ENCODE results near the gene CSTB.

Gene CSTB

DNA sequence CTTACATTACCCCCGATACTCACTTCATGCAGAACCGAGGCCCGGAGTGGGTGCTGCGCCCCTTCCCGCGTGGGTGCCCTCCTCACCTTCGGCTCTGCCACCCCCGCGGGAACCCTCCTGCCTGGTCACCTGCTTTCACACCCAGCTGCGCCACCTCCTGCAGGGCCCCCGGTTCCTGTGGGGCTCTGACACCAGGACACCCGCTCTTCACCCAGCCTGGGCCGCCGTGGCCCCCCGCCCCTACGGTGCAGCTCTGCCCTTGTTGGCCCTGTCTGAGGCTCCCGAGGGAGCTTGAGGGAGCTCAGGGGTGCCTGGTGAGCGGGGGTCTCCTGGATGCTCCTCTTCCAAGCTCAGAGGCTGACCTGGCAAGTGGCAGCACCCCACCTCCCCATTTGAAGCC lies 32.3 kb upstream of the CSTB start:
- H3K4me1 Mint-ChIP-seq, result peaks cover 29% of the 10 kb centered on the region
- no peaks in the 10 kb centered on the region for H3K9me3 Mint-ChIP-seq
- TF ChIP-seq, protein P1, sequence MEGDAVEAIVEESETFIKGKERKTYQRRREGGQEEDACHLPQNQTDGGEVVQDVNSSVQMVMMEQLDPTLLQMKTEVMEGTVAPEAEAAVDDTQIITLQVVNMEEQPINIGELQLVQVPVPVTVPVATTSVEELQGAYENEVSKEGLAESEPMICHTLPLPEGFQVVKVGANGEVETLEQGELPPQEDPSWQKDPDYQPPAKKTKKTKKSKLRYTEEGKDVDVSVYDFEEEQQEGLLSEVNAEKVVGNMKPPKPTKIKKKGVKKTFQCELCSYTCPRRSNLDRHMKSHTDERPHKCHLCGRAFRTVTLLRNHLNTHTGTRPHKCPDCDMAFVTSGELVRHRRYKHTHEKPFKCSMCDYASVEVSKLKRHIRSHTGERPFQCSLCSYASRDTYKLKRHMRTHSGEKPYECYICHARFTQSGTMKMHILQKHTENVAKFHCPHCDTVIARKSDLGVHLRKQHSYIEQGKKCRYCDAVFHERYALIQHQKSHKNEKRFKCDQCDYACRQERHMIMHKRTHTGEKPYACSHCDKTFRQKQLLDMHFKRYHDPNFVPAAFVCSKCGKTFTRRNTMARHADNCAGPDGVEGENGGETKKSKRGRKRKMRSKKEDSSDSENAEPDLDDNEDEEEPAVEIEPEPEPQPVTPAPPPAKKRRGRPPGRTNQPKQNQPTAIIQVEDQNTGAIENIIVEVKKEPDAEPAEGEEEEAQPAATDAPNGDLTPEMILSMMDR (IDR thresholded peaks at IDR 0.05), result no peak
- H3K36me3 Mint-ChIP-seq (ENCODE audit: low read depth), result peaks cover under 1% of the 10 kb centered on the region
- no peak overlapping the region for H3K4me3 Mint-ChIP-seq
- H3K27ac Mint-ChIP-seq, result no peak overlapping the region
- peaks cover 4% of the 10 kb centered on the region for H3K27me3 Mint-ChIP-seq (ENCODE audit: low read depth, poor library complexity)
- DNase-seq, result no peak

DNA sequence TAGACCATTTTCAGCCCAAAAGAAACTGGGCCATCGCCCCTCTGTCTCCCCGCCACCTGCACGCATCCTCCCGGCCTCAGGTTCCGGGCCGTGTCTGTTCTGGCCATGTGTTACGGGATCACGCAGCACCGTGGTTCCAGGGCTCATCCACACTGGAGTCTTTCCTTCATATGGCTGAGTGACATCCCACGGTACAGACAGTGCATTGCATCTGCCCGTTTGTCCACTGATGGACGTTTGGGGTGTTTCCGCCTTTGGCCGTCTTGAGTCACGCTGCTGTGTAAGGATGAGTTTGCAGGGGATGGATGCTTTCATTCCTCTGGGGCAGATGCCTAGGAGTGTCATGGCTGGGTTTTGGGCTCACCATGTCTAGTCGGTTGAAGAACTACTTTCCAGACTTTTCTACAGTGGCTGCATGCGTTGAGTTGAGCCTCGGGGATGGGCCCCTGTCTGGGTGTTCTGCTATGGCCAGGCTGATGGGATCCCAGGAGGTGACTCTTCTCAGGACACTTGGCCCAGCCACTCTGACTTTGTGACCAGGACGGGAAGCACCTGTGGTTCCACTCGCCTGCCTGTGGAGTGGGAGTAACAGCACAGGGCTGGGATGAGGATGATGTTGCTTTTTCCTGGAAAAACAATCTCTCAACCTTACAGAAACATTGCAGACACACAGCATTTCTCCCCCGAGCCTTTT lies 30.1 kb upstream of the CSTB start:
- peaks cover 23% of the 10 kb centered on the region for H3K4me1 Mint-ChIP-seq

DNA sequence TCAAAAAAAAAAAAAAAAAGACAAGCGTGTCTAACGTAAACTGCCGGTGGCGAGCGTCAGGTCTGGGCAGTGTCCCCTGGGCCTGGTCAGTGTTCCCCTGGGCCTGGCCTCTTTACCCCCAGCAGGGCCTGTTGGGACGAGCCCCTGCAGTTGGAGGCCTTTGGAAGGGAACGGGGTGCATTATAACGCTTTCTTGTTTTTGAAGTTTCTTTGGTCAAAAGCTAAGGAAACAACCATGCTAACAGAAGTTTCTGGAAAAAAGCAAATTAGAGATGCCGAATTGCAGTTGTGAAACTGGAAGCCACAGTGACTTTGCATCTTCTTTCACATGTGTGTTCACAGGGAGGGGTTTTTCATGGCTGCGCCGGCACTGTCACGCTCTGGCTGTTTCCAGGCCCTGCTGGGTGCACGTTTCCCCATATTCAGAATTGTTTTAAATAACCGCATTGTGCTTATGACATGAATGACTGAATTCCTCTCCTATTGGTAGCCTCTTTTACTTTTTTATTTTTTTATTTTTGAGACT lies 29.2 kb upstream of the CSTB start:
- TF ChIP-seq, protein P1 (IDR thresholded peaks at IDR 0.05), result no peak
- H3K27me3 Mint-ChIP-seq (ENCODE audit: low read depth, poor library complexity), result no peaks in the 10 kb centered on the region
- no peak for DNase-seq
- H3K9me3 Mint-ChIP-seq, result no peaks in the 10 kb centered on the region
- no peak overlapping the region for H3K4me3 Mint-ChIP-seq
- H3K27ac Mint-ChIP-seq, result peak overlapping the region; percentile 96
- peaks cover 23% of the 10 kb centered on the region for H3K4me1 Mint-ChIP-seq
- peaks cover 22% of the 10 kb centered on the region for H3K36me3 Mint-ChIP-seq (ENCODE audit: low read depth)

More for the DNA sequence above, 30.1 kb upstream of the CSTB start:
- no peak for DNase-seq
- TF ChIP-seq, protein P1 (IDR thresholded peaks at IDR 0.05), result no peak
- Mint-ChIP-seq H3K27me3 (ENCODE audit: low read depth, poor library complexity) (no peaks in the 10 kb centered on the region), H3K4me3 (no peak overlapping the region), H3K36me3 (ENCODE audit: low read depth) (peaks cover 13% of the 10 kb centered on the region), H3K9me3 (no peaks in the 10 kb centered on the region), H3K27ac (peak overlapping the region; percentile 73)

DNA sequence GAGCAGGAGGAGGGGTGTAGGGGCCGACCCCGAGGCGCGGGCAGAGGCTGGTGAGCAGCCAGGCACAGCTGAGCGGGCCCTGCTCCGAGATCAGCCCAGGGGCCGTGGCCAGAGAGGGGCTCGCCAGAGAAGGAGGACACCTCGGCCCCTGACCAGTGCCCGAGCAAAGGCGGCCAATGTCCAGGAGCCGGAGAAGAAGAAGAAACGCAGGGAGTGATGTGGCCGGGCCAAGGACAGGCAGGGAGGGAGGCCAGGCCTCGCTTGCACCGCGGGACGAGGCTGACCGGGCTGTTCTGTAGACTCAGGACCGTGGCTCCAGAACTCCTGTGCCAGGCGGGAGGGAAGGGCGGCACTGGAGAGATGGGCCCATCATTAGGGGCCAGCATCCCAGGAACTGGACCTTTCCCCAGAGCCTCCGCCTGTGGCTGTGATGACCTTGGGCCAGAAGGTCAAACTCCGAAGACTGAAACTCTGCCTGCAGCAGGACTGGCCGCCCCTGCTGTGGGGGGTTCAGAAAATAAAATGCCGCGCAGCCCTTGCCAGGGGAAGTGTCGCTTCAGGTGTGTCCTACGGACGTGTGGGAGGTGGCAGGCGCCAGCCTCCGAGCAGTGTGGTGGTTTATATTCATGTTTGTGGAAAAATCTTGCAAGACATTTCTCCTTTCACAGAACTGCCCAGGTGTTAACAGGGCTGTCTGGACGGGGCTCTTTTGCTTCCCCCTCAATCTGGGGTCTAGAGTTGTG lies 27.6 kb upstream of the CSTB start:
- Mint-ChIP-seq H3K4me1 (peaks cover 18% of the 10 kb centered on the region), H3K4me3 (no peak overlapping the region), H3K9me3 (no peaks in the 10 kb centered on the region), H3K36me3 (ENCODE audit: low read depth) (peaks cover 26% of the 10 kb centered on the region), H3K27ac (peak overlapping the region; percentile 80), H3K27me3 (ENCODE audit: low read depth, poor library complexity) (no peaks in the 10 kb centered on the region)
- TF ChIP-seq, protein P1 (IDR thresholded peaks at IDR 0.05), result no peak
- DNase-seq, result no peak

DNA sequence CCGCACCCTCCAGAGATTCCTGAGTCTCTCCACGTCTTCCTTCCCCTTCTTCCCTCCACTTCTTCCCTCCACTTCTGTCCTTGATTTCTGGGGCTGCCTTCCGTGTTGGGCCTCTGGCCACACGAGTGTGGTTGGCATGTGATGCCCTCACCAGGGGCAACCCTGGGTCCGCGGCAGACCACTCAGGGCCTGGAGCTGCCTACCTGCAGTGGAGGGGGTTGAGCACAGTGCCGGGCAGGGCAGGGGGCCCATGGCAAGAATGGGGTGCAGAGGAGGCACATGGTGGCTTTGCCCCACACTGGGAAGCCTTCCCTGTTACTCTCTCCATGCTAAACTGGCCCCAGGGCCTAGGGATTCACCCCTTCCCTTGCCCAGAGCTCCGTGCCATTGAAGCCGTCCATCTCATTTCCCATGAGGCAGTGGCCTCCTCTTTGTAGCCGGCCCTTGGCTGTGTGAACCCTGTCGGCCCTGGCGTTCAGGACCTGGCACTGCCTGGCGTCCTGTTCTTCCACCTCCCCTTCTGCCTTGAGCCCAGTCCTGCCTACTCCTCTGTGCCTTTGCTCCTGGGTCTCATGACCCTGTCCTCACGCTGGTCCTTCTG lies 26.7 kb upstream of the CSTB start:
- no peaks in the 10 kb centered on the region for H3K9me3 Mint-ChIP-seq
- H3K4me1 Mint-ChIP-seq, result peaks cover 18% of the 10 kb centered on the region
- no peak overlapping the region for H3K27ac Mint-ChIP-seq
- H3K4me3 Mint-ChIP-seq, result no peak overlapping the region
- TF ChIP-seq, protein P1 (IDR thresholded peaks at IDR 0.05), result no peak
- H3K36me3 Mint-ChIP-seq (ENCODE audit: low read depth), result peaks cover 32% of the 10 kb centered on the region
- H3K27me3 Mint-ChIP-seq (ENCODE audit: low read depth, poor library complexity), result no peaks in the 10 kb centered on the region
- no peak for DNase-seq
